ENCODE data around the gene SLC15A5. TPM values are rescaled to one million over a fixed set of nuclear protein-coding genes. Genes with fewer than 3 reads are reported as not detected.

SLC15A5 gene, protein sequence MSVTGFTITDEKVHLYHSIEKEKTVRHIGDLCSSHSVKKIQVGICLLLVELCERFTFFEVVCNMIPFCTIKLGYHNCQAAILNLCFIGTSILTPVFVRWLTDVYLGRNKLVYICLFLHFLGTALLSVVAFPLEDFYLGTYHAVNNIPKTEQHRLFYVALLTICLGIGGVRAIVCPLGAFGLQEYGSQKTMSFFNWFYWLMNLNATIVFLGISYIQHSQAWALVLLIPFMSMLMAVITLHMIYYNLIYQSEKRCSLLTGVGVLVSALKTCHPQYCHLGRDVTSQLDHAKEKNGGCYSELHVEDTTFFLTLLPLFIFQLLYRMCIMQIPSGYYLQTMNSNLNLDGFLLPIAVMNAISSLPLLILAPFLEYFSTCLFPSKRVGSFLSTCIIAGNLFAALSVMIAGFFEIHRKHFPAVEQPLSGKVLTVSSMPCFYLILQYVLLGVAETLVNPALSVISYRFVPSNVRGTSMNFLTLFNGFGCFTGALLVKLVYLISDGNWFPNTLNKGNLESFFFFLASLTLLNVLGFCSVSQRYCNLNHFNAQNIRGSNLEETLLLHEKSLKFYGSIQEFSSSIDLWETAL
- total RNA-seq: not detected

DNA sequence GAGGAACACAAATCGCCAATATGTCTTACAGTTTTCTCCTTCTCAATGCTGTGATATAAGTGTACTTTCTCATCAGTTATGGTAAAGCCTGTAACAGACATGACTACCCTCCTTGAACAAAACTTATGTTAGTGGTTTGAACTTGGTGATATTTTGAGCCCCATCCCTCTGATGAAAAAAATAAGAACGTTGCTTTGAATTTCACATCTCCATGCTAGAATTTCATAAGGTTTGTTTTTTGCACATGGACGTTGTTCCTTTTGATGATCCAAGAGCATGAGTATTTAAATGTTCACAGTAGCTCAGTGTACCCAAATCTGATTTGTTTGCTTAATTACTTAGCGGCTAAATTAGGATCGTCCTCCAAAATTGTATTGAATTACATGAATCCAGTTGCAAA, at the start of gene SLC15A5:
Gene SLC15A5, minus strand, starts transcription at position 101 of the 400 bp plus-strand sequence. Its CDS starts 0 bp downstream, at position 101.
- no peaks in the 10 kb centered on the region for H3K36me3 ChIP-seq
- H3K27ac ChIP-seq: no peak within 1 kb of the TSS
- intact Hi-C loops (cut with DNase I): no loop called here
- no peak for DNase-seq (ENCODE audit: extremely low spot score in 2 of 2)
- TF ChIP-seq POLR2AphosphoS5 (IDR thresholded peaks at IDR 0.05; ENCODE audit: insufficient read depth in 1 of 2, low read depth in 1 of 2) (no peak), POLR2A (IDR thresholded peaks at IDR 0.05) (no peak)
- H3K9me3 ChIP-seq: no peaks in the 10 kb centered on the region
- no peak within 1 kb of the TSS for H3K4me3 ChIP-seq
- no peaks in the 10 kb centered on the region for H3K27me3 ChIP-seq
- H3K4me1 ChIP-seq: no peaks in the 10 kb centered on the region

DNA sequence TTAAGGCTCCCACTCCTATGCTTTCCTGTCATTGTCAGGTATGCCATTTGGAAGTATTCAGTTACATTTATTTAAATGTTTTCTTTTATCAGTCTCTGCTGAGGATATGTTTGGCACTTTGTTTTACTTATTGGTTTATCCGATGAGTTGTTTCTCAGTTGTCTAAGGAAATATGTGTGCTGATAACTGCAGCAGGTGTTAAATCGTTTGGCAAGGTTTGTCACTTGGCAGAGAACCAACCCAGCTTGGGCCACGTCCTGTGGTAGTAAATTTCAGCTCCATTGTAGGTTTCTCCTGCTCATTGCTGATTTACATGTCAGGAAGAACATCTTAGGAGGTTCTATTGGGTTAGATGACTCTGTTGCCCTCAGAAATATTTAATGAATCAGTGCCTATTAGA, 47.9 kb upstream of the SLC15A5 start:
- no peaks in the 10 kb centered on the region for H3K36me3 ChIP-seq
- intact Hi-C loops (cut with DNase I): no loop called here
- no peaks in the 10 kb centered on the region for H3K9me3 ChIP-seq
- no peak overlapping the region for H3K27ac ChIP-seq
- H3K4me3 ChIP-seq: no peak overlapping the region
- no peaks in the 10 kb centered on the region for H3K27me3 ChIP-seq
- H3K4me1 ChIP-seq: no peaks in the 10 kb centered on the region
- no peak for DNase-seq (ENCODE audit: extremely low spot score in 2 of 2)
- TF ChIP-seq POLR2AphosphoS5 (IDR thresholded peaks at IDR 0.05; ENCODE audit: insufficient read depth in 1 of 2, low read depth in 1 of 2) (no peak), POLR2A (IDR thresholded peaks at IDR 0.05) (no peak)
- TF ChIP-seq, protein P1, sequence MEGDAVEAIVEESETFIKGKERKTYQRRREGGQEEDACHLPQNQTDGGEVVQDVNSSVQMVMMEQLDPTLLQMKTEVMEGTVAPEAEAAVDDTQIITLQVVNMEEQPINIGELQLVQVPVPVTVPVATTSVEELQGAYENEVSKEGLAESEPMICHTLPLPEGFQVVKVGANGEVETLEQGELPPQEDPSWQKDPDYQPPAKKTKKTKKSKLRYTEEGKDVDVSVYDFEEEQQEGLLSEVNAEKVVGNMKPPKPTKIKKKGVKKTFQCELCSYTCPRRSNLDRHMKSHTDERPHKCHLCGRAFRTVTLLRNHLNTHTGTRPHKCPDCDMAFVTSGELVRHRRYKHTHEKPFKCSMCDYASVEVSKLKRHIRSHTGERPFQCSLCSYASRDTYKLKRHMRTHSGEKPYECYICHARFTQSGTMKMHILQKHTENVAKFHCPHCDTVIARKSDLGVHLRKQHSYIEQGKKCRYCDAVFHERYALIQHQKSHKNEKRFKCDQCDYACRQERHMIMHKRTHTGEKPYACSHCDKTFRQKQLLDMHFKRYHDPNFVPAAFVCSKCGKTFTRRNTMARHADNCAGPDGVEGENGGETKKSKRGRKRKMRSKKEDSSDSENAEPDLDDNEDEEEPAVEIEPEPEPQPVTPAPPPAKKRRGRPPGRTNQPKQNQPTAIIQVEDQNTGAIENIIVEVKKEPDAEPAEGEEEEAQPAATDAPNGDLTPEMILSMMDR (IDR thresholded peaks at IDR 0.05): no peak

DNA sequence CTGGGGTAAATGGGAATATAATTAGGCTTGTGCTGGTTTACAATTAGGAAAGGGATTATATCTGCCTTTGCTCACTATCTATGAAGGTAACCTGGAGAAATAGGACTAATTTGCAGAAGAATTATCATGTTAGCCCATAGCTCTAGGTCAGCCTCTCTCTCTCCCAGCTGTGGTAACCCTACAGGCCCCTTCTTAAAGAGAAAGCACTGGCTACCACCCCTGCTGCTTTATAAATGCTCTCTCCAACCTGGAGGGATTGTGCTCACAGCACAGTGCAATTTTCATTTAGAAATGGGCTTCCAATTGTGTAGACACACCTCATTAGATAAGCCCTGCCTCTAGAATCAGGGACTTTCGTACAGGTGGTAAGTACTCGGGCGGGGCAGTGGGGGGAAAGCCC, 47.3 kb upstream of the SLC15A5 start:
- Histone ChIP-seq H3K36me3 (no peaks in the 10 kb centered on the region), H3K9me3 (no peaks in the 10 kb centered on the region), H3K4me3 (no peak overlapping the region), H3K4me1 (no peaks in the 10 kb centered on the region), H3K27me3 (no peaks in the 10 kb centered on the region), H3K27ac (no peak overlapping the region)
- DNase-seq (ENCODE audit: extremely low spot score in 2 of 2): no peak
- no peak for TF ChIP-seq POLR2AphosphoS5 (IDR thresholded peaks at IDR 0.05; ENCODE audit: insufficient read depth in 1 of 2, low read depth in 1 of 2)
- TF ChIP-seq POLR2A (IDR thresholded peaks at IDR 0.05): no peak
- TF ChIP-seq, protein P1 (IDR thresholded peaks at IDR 0.05): no peak
- intact Hi-C loops (cut with DNase I): no loop called here

DNA sequence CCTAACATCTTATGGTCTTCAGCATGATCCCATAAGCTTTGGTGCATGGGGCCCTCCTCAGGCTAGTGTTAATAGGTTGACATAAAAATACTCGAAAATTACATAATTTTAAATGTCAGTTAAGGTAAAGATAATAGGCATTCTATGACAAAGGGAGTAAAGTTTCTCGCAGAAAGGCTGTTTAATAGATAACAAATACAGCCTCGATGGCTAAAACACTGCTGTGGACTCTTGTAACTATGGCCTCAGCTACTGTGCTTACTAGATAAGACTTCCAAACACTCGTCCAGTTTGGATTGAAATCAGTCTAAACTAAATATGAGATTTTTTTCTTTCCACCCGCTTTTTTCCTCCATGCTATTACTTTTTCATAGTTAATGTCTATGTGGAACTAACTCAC, 46.8 kb upstream of the SLC15A5 start:
- no peak for DNase-seq (ENCODE audit: extremely low spot score in 2 of 2)
- intact Hi-C loops (cut with DNase I): no loop called here
- TF ChIP-seq POLR2AphosphoS5 (IDR thresholded peaks at IDR 0.05; ENCODE audit: insufficient read depth in 1 of 2, low read depth in 1 of 2) (no peak), POLR2A (IDR thresholded peaks at IDR 0.05) (no peak)
- TF ChIP-seq, protein P1 (IDR thresholded peaks at IDR 0.05): no peak
- H3K9me3 ChIP-seq: no peaks in the 10 kb centered on the region
- H3K4me3 ChIP-seq: no peak overlapping the region
- H3K27ac ChIP-seq: no peak overlapping the region
- H3K36me3 ChIP-seq: no peaks in the 10 kb centered on the region
- H3K4me1 ChIP-seq: no peaks in the 10 kb centered on the region
- H3K27me3 ChIP-seq: no peaks in the 10 kb centered on the region

DNA sequence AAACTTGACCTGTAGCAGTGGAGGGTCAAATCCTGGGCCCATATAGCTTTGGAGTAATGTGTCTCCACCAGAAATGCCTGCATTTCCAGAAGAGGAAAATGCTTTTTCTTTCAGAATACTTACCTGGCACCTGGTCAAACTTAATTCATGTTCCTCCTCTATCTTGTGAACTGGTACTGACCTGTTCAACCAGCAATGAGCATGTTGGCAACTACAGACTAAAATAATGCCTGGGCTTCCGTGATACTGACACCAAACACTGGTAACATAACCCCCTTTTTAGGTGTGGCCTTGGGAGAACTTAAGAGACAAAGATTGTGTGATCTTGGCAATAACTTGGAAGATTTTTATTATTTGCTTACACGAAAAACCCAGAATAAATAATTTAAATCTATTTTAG, 46.2 kb upstream of the SLC15A5 start:
- Histone ChIP-seq H3K36me3 (no peaks in the 10 kb centered on the region), H3K4me3 (no peak overlapping the region), H3K4me1 (no peaks in the 10 kb centered on the region), H3K9me3 (no peaks in the 10 kb centered on the region), H3K27ac (no peak overlapping the region), H3K27me3 (no peaks in the 10 kb centered on the region)
- no peak for DNase-seq (ENCODE audit: extremely low spot score in 2 of 2)
- TF ChIP-seq POLR2AphosphoS5 (IDR thresholded peaks at IDR 0.05; ENCODE audit: insufficient read depth in 1 of 2, low read depth in 1 of 2) (no peak), POLR2A (IDR thresholded peaks at IDR 0.05) (no peak)
- TF ChIP-seq, protein P1 (IDR thresholded peaks at IDR 0.05): no peak
- intact Hi-C loops (cut with DNase I): no loop called here

All from vagina (tissue), 2 donors.